T-helper 1 cell (primary cell): ENCODE data around the gene PKIG.
"Not testable (repeated sequence)": the region's sequence is repeated elsewhere in the genome, so short reads cannot be mapped to it uniquely, and the experiment has no call there.

Experiments
- DNase-seq, 5 donors: peaks; one replicate each; pipeline ENCODE4 v3.0.0-alpha.2; 2012 to 2020

PKIG gene

GRCh38 chr20:44572551-44573500 lies 9.6 kb upstream of the PKIG start:
- DNase-seq, result no peak

- DNase-seq, result no peak
Observed at GRCh38 chr20:44573501-44573869, 8.9 kb upstream of the PKIG start.

GRCh38 chr20:44574372-44574771 lies 8.0 kb upstream of the PKIG start:
- DNase-seq, result no peak

GRCh38 chr20:44576297-44576696 lies 6.1 kb upstream of the PKIG start:
- no peak for DNase-seq

- no peak for DNase-seq
Observed at GRCh38 chr20:44579313-44580081, 2.9 kb upstream of the PKIG start.

- no peak for DNase-seq
Observed at GRCh38 chr20:44580581-44581268, 1.7 kb upstream of the PKIG start.

- DNase-seq, result no peak
Observed at GRCh38 chr20:44581515-44581914, 864 bp upstream of the PKIG start.

GRCh38 chr20:44583157-44583556 lies 778 bp downstream of the PKIG start:
- DNase-seq, result no peak

- DNase-seq, result no peak
Observed at GRCh38 chr20:44584162-44584561, 1.8 kb downstream of the PKIG start.

- no peak for DNase-seq
Observed at GRCh38 chr20:44585057-44585963, 2.9 kb downstream of the PKIG start.

- DNase-seq, result no peak
Observed at GRCh38 chr20:44586289-44586911, 4.0 kb downstream of the PKIG start.

GRCh38 chr20:44587035-44587980 lies 4.9 kb downstream of the PKIG start:
- DNase-seq, result no peak

- DNase-seq, result not testable (repeated sequence)
Observed at GRCh38 chr20:44588321-44588720, 5.9 kb downstream of the PKIG start.

- DNase-seq, result no peak
Observed at GRCh38 chr20:44589537-44589936, 7.2 kb downstream of the PKIG start.

- no peak for DNase-seq
Observed at GRCh38 chr20:44590980-44591778, 8.8 kb downstream of the PKIG start.

GRCh38 chr20:44592366-44592765 lies 10.0 kb downstream of the PKIG start:
- no peak for DNase-seq

GRCh38 chr20:44593751-44594150 lies 11.4 kb downstream of the PKIG start:
- no peak for DNase-seq

- no peak for DNase-seq
Observed at GRCh38 chr20:44594730-44595129, 12.4 kb downstream of the PKIG start.

GRCh38 chr20:44596010-44596409 lies 13.6 kb downstream of the PKIG start:
- DNase-seq, result no peak

GRCh38 chr20:44596876-44597275 lies 14.5 kb downstream of the PKIG start:
- DNase-seq, result no peak
